Loucy (cell line): ENCODE results near the gene HSD11B2.

Experiments used
- EZH2phosphoT487 ChIP-seq: fragments of 200-600 bp; IDR thresholded peaks from 2 replicates; pipeline ENCODE4 v1.6.1; 2018; ENCODE audit warnings: antibody characterized with exemption, mild to moderate bottlenecking, moderate library complexity, borderline replicate concordance
- TF ChIP-seq, protein P1 (sequence below): fragments of 200-600 bp; sonication (generic); conservative IDR thresholded peaks from 2 replicates; pipeline ENCODE4 v1.5.1; 2014; ENCODE audit warnings: mild to moderate bottlenecking, antibody characterized with exemption, low read length

DNA sequence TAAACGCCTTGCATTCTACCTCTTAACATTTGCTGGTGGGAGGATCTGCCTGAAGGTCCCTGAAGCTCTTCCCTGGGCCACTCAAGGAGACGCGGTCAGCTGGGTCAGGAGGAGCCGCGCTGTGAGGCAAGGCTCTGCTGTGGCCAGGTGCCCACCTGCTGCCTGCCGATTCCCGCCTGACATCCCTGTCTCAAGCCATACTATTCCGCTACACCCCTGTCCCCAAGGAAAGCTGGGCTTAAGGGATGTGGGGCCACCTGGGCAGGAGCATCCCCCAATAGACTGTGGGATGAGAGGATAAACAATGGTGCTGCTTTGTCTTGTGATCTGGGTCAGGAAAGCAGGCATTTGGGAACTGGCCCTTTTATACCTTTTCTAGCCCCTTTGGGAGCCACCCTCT, 42.7 kb upstream of the HSD11B2 start:
- TF ChIP-seq, protein P1, sequence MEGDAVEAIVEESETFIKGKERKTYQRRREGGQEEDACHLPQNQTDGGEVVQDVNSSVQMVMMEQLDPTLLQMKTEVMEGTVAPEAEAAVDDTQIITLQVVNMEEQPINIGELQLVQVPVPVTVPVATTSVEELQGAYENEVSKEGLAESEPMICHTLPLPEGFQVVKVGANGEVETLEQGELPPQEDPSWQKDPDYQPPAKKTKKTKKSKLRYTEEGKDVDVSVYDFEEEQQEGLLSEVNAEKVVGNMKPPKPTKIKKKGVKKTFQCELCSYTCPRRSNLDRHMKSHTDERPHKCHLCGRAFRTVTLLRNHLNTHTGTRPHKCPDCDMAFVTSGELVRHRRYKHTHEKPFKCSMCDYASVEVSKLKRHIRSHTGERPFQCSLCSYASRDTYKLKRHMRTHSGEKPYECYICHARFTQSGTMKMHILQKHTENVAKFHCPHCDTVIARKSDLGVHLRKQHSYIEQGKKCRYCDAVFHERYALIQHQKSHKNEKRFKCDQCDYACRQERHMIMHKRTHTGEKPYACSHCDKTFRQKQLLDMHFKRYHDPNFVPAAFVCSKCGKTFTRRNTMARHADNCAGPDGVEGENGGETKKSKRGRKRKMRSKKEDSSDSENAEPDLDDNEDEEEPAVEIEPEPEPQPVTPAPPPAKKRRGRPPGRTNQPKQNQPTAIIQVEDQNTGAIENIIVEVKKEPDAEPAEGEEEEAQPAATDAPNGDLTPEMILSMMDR = no peak
- TF ChIP-seq EZH2phosphoT487 = no peak
